Measurements from ENCODE around the gene ABCB4.

ABCB4 gene

GRCh38 chr7:87475359-87476178 lies at the start of gene ABCB4:
Gene ABCB4, minus strand, starts transcription at chr7:87475680. Its CDS starts 215 bp downstream, at chr7:87475465.
- no peak for DNase-seq

DNA sequence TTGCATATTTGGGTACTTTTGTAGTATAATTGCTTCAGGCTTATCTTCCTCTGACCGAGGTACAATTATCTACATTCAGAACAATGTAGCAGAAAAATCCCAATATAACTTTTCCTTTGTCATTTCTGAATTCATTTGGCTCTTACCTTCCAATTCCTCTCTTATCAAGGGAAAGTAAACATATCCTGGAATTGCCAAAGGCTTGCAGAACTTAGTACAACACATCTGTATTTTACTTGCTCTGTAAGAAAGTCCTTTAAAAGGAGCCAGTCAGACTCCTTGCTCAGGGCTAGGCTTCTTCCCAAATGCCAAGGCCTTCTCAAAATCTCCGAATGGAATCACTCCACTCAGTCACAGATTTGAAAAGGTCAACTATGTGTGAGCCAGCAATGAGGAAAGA lies 43.3 kb upstream of the ABCB4 start:
- no peak for DNase-seq

- DNase-seq = no peak
Measured at GRCh38 chr7:87517891-87518290, 42.4 kb upstream of the ABCB4 start.

- DNase-seq = no peak
Measured at GRCh38 chr7:87517136-87517815, 41.8 kb upstream of the ABCB4 start.

DNA sequence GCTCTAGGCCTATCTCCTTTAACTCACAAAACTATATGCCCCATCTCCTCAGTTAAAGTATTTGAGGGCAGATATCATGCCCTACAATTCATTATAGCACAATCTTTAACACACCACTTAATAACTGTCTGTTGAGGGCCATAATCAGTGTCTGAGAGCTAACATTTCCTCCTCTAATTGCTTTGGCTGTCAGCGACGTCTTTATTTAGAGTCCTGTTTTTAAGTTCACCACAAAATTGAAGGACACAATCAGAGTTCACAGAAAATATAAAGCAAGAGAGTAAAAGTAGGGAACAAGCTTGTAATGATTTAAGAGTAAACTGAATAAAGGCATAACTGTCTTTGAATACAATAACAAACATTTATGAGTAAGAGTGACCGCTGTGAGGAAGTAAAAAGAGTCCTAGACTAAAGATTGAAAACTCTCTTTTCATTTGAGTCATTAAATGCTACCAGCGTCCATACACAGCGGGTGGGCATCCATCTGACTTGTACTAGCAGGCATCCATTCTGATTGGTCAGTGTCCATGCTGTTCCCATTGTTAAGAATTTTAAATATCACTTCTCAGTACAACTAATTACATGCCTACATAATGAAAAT lies 38.4 kb upstream of the ABCB4 start:
- no peak for DNase-seq

- DNase-seq = no peak
Measured at GRCh38 chr7:87512906-87513305, 37.4 kb upstream of the ABCB4 start.

GRCh38 chr7:87511510-87511909 lies 36.0 kb upstream of the ABCB4 start:
- DNase-seq = no peak

DNA sequence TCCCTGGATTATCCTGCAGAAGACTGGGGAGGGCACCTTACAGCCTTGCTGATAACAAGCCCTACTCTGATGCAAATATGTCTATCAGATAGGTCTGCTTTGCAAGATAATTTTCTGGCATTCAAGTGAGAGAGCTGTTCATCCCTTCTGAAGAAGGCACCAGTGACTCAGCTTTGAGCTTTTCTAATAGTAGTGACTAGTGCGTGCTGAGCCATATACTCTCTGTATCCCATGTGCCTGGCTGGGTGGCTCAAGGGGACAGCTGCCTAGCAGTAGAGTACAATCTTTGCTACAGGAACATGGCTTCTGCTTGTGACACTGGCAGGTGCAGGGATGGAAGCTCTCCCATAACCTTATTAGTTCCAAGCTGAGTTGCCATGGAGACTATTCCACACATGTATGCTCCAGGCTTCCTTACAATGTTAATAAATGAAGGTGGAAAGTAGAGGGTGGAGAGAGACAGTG lies 35.0 kb upstream of the ABCB4 start:
- no peak for DNase-seq

- no peak for DNase-seq
Measured at GRCh38 chr7:87507446-87507845, 32.0 kb upstream of the ABCB4 start.

- DNase-seq = no peak
Measured at GRCh38 chr7:87506246-87507180, 31.0 kb upstream of the ABCB4 start.

GRCh38 chr7:87505557-87506245 lies 30.2 kb upstream of the ABCB4 start:
- no peak for DNase-seq

GRCh38 chr7:87505122-87505521 lies 29.6 kb upstream of the ABCB4 start:
- no peak for DNase-seq

- no peak for DNase-seq
Measured at GRCh38 chr7:87499494-87499893, 24.0 kb upstream of the ABCB4 start.

GRCh38 chr7:87498893-87499292 lies 23.4 kb upstream of the ABCB4 start:
- no peak for DNase-seq

DNA sequence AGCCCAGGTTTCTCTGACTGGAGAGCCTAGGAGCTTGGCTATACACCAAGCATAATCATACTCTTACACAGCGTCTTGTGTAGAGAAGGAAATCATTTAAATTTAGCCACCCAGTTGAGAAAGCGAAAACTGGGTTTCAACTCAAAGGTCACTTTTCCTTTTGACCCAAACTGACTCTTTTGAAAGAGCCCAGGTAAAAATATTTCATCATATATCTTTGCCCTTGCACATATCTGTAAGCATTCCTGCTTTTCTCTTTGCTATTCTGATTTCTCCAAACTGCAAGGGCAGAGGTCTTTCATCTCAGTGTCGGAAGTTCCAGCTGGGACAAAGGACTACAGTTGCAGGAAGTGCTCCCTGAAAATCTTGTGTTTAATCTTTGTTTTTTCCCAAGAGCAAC lies 22.0 kb upstream of the ABCB4 start:
- no peak for DNase-seq

DNA sequence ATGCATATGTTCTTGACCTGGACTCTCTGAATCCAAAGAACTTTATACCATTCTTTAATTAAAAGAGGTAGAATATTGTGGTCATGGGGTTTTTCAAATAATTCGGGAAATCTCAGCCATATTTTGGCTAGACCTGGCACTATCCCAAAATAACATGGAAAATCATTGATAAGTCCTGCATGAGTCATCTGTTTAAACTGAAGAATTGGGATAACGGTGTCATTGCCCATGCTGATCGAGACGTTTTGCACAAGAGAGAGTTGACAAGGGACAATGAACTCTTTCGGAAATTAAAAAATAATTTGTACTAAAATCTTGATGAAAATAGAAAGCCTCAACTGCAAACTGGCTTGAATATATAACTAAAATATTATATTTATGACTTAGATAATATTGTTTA lies 19.9 kb upstream of the ABCB4 start:
- no peak for DNase-seq

DNA sequence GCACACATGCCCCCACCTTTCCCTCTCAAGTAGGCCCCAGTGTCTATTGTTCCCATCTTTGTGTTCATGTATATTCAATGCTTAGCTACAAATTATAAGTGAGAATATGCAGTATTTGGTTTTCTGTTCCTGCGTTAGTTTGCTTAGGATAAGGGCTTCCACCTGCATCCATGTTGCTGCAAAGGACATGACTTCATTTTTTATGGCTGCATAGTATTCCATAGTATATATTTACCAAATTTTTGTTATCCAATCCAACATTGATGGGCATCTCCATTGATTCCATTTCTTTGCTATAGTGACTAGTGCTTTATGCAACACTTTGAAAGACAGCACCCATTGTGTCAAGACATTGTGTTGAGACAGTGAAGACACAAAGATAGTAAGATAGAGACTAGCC lies 19.0 kb upstream of the ABCB4 start:
- no peak for DNase-seq

DNA sequence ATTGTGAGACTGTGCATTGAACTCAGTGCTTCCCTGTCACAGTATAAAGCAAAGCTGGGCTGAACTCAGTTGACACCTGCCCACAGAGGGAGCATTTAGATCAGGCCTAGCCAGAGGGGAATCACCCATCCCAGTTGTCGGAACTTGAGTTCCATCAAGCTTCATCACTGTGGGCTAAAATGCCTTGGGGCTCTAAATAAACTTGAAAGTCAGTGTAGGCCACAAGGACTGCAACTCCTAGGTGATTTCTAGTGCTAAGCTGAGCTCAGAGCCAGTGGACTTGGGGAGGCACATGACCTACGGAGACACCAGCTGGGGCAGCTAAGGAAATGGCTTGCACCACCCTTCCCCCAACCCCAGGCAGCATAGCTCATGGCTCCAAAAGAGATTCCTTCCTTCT lies 7.7 kb upstream of the ABCB4 start:
- DNase-seq = no peak

DNA sequence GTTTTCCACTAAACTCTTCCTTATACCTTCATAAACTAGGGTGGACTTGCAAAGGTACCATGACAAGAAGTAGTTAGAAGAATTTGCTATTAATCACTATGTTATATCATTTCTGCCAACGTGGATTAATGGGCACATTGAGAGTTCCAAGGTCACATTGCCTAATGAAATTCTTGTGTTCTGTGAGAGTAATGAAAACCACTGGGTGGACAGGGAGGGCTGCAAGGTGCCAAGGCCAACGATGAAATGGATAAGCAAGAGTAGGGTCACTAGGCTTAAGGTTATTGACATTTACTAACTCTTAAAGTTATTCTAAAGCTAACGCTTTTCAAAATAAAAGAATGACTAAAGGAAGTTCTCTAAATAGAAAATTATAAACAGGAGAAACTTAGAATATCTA lies 6.6 kb upstream of the ABCB4 start:
- DNase-seq = no peak

DNA sequence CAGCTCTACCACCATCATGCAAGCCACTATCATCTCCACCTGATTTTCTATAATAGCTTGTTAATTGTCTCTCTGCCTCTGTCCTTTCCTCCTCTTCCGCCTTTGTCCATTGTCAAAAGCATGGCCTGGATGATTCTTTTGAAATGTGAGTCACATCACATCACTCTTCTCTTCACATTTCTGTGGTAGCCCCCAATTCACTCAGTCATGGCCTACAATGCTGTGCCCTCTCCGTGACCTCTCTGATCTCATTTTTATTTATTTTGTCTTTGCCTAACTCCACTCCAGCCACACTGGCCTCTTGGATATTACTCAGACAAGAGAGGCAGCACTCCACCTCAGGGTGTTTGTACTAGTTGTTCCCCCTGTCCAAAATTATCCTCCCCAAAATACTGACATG lies 4.9 kb upstream of the ABCB4 start:
- DNase-seq = no peak

DNA sequence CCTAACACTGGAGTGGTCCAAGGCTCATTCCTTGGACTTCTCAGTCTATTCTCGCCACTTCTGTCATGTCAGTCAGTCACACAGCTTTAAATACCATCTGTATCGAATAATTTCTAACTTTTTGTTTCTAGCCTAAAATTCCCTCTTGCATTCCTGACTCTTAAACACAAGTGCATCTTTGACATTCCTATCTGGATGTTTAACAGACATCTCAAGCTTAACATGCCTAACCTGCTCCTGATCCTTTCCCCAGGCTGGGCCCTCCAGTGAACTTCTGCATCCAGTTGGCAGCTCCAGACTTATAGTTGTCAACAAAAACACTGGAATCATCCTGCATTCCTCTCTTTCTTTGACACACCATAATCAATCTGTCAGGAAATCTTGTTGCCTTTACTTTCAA lies 4.5 kb upstream of the ABCB4 start:
- no peak for DNase-seq

- DNase-seq = no peak
Measured at GRCh38 chr7:87476179-87476557, 688 bp upstream of the ABCB4 start.
